ENCODE data around the gene CCDC136. TPM values are rescaled to one million over a fixed set of nuclear protein-coding genes. Genes with fewer than 3 reads are reported as not detected.

Gene CCDC136
- polyA plus RNA-seq, 1 of the 3 experiments (the other 2 are of a cell fraction): 48.4 TPM

GRCh38 chr7:128777156-128778123 lies 14.3 kb upstream of the CCDC136 start:
- peaks cover 33% of the 10 kb centered on the region for H3F3A ChIP-seq (replicated peaks; ENCODE audit: insufficient read depth)
- no peak overlapping the region for H2AFZ ChIP-seq (ENCODE audit: low read depth)
- H3K79me2 ChIP-seq (ENCODE audit: insufficient read depth): no peaks in the 10 kb centered on the region
- no peaks in the 10 kb centered on the region for H3K9me2 ChIP-seq
- TF ChIP-seq POLR2AphosphoS5 (IDR thresholded peaks at IDR 0.05; ENCODE audit: low read depth, low read length) (no peak), TCF12 (IDR thresholded peaks at IDR 0.05) (no peak), ELF1 (IDR thresholded peaks at IDR 0.05) (no peak), EZH2phosphoT487 (IDR thresholded peaks at IDR 0.05; ENCODE audit: borderline replicate concordance, low read depth) (no peak), TEAD4 (IDR thresholded peaks at IDR 0.05; ENCODE audit: borderline replicate concordance, insufficient read depth) (no peak), GATA2 (CRISPR knock-in tag; IDR thresholded peaks at IDR 0.05) (no peak), MAX (IDR thresholded peaks at IDR 0.05; ENCODE audit: low read depth) (no peak), IRF3 (IDR thresholded peaks at IDR 0.05; ENCODE audit: low read depth, low read length) (no peak), FOSL2 (IDR thresholded peaks at IDR 0.05; ENCODE audit: borderline replicate concordance, low read depth) (no peak), SMC3 (IDR thresholded peaks at IDR 0.05; ENCODE audit: low read depth, low read length) (no peak), ZBTB33 (IDR thresholded peaks at IDR 0.05; ENCODE audit: borderline replicate concordance, low read depth) (no peak), YY1 (IDR thresholded peaks at IDR 0.05; ENCODE audit: low read depth) (no peak), RAD21 (IDR thresholded peaks at IDR 0.05; ENCODE audit: low read length) (no peak), FOXJ3 (CRISPR knock-in tag; IDR thresholded peaks at IDR 0.05) (no peak), USF1 (IDR thresholded peaks at IDR 0.05; ENCODE audit: borderline replicate concordance, low read depth) (no peak)
- H3K27me3 ChIP-seq (ENCODE audit: insufficient read depth): no peaks in the 10 kb centered on the region
- DNase-seq: no peak
- H3K4me1 ChIP-seq (ENCODE audit: control insufficient read depth in 1 of 2, insufficient read depth in 2 of 2, low read depth in 1 of 2, low read length in 1 of 2): no peaks in the 10 kb centered on the region
- 84% methylated on average over 5 of the region's 5 CpGs for WGBS (ENCODE audit: low lambda C conversion rate)
- H3K9me3 ChIP-seq: peaks cover 13% of the 10 kb centered on the region
- ChIA-PET POLR2A (no interaction called here), CTCF (interaction anchor here (0.6 kb wide), 1 partner anchor 763 kb away, joined by 3 read pairs; no protein-coding TSS in a partner anchor)
- H3K27ac ChIP-seq (ENCODE audit: low read depth in 2 of 2, low read length in 1 of 2): no peak overlapping the region
- H3K4me3 ChIP-seq (ENCODE audit: low read depth in 2 of 2, low read length in 1 of 2): no peak overlapping the region
- no peak overlapping the region for H3K9ac ChIP-seq
- no peak overlapping the region for H3K4me2 ChIP-seq
- no peaks in the 10 kb centered on the region for H4K20me1 ChIP-seq (ENCODE audit: insufficient read depth)
- peaks cover 11 to 23% of the 10 kb centered on the region in 2 experiments for H3K36me3 ChIP-seq (replicated peaks in 1 of 2; ENCODE audit: control insufficient read depth in 1 of 2, insufficient read depth in 2 of 2, low read length in 1 of 2)
